ENCODE measurements around the gene CPEB3.

Gene CPEB3

GRCh38 chr10:92131275-92131820 lies 159.5 kb downstream of the CPEB3 start:
- H3K9me3 ChIP-seq (ENCODE audit: insufficient read depth, low read length, severe bottlenecking) = no peaks in the 10 kb centered on the region
- no peak overlapping the region for H3K4me2 ChIP-seq (ENCODE audit: insufficient read depth, low read length)
- H3K36me3 ChIP-seq (ENCODE audit: insufficient read depth, low read length) = no peaks in the 10 kb centered on the region
- no peaks in the 10 kb centered on the region for H3K27me3 ChIP-seq (ENCODE audit: insufficient read depth, low read length, poor library complexity)
- H3K4me3 ChIP-seq (ENCODE audit: low read depth in 1 of 2, low read length in 2 of 2) = no peak overlapping the region
- H3K4me1 ChIP-seq (ENCODE audit: insufficient read depth, low read length) = no peaks in the 10 kb centered on the region
- no peaks in the 10 kb centered on the region for H4K20me1 ChIP-seq (ENCODE audit: insufficient read depth, low read length)
- no peak overlapping the region for H3K9ac ChIP-seq (ENCODE audit: low read depth, low read length)
- no peak for DNase-seq
- no peak overlapping the region for H2AFZ ChIP-seq (ENCODE audit: low read depth, low read length)
- no peak for ATAC-seq (ENCODE audit: insufficient read depth, low read depth)
- no peak overlapping the region for H3K27ac ChIP-seq (ENCODE audit: low read length)
- H3K79me2 ChIP-seq (ENCODE audit: insufficient read depth, low read length) = no peaks in the 10 kb centered on the region
- TF ChIP-seq EZH2 (IDR thresholded peaks at IDR 0.05; ENCODE audit: borderline replicate concordance, low read depth, low read length, severe bottlenecking) (no peak), CTCF (IDR thresholded peaks at IDR 0.05; ENCODE audit: borderline replicate concordance, extremely low read depth, low read length, poor library complexity, severe bottlenecking) (no peak)

GRCh38 chr10:92130622-92131274 lies 160.1 kb downstream of the CPEB3 start:
- TF ChIP-seq EZH2 (IDR thresholded peaks at IDR 0.05; ENCODE audit: borderline replicate concordance, low read depth, low read length, severe bottlenecking) = no peak
- no peaks in the 10 kb centered on the region for H3K79me2 ChIP-seq (ENCODE audit: insufficient read depth, low read length)

GRCh38 chr10:92126100-92126650 lies 164.7 kb downstream of the CPEB3 start:
- no peak for ATAC-seq (ENCODE audit: insufficient read depth, low read depth)
- H3K27me3 ChIP-seq (ENCODE audit: insufficient read depth, low read length, poor library complexity) = no peaks in the 10 kb centered on the region
- no peaks in the 10 kb centered on the region for H3K9me3 ChIP-seq (ENCODE audit: insufficient read depth, low read length, severe bottlenecking)
- no peak overlapping the region for H3K27ac ChIP-seq (ENCODE audit: low read length)
- H3K4me2 ChIP-seq (ENCODE audit: insufficient read depth, low read length) = no peak overlapping the region
- H2AFZ ChIP-seq (ENCODE audit: low read depth, low read length) = no peak overlapping the region
- no peaks in the 10 kb centered on the region for H4K20me1 ChIP-seq (ENCODE audit: insufficient read depth, low read length)
- no peak for TF ChIP-seq EZH2 (IDR thresholded peaks at IDR 0.05; ENCODE audit: borderline replicate concordance, low read depth, low read length, severe bottlenecking)
- no peak for TF ChIP-seq CTCF (IDR thresholded peaks at IDR 0.05; ENCODE audit: borderline replicate concordance, extremely low read depth, low read length, poor library complexity, severe bottlenecking)
- no peak overlapping the region for H3K4me3 ChIP-seq (ENCODE audit: low read depth in 1 of 2, low read length in 2 of 2)
- no peak for DNase-seq
- H3K9ac ChIP-seq (ENCODE audit: low read depth, low read length) = no peak overlapping the region
- no peaks in the 10 kb centered on the region for H3K4me1 ChIP-seq (ENCODE audit: insufficient read depth, low read length)
- H3K36me3 ChIP-seq (ENCODE audit: insufficient read depth, low read length) = no peaks in the 10 kb centered on the region
- no peaks in the 10 kb centered on the region for H3K79me2 ChIP-seq (ENCODE audit: insufficient read depth, low read length)

More at GRCh38 chr10:92130622-92131274, 160.1 kb downstream of the CPEB3 start:
- DNase-seq = no peak
- Histone ChIP-seq H3K9ac (ENCODE audit: low read depth, low read length) (no peak overlapping the region), H2AFZ (ENCODE audit: low read depth, low read length) (no peak overlapping the region), H3K27ac (ENCODE audit: low read length) (no peak overlapping the region), H3K27me3 (ENCODE audit: insufficient read depth, low read length, poor library complexity) (no peaks in the 10 kb centered on the region), H3K36me3 (ENCODE audit: insufficient read depth, low read length) (no peaks in the 10 kb centered on the region), H3K4me1 (ENCODE audit: insufficient read depth, low read length) (no peaks in the 10 kb centered on the region), H3K4me2 (ENCODE audit: insufficient read depth, low read length) (no peak overlapping the region), H4K20me1 (ENCODE audit: insufficient read depth, low read length) (no peaks in the 10 kb centered on the region), H3K9me3 (ENCODE audit: insufficient read depth, low read length, severe bottlenecking) (no peaks in the 10 kb centered on the region), H3K4me3 (ENCODE audit: low read depth in 1 of 2, low read length in 2 of 2) (no peak overlapping the region)
- ATAC-seq (ENCODE audit: insufficient read depth, low read depth) = no peak

- Histone ChIP-seq H3K4me2 (ENCODE audit: insufficient read depth, low read length) (no peak overlapping the region), H3K9ac (ENCODE audit: low read depth, low read length) (no peak overlapping the region), H3K4me1 (ENCODE audit: insufficient read depth, low read length) (no peaks in the 10 kb centered on the region), H3K4me3 (ENCODE audit: low read depth in 1 of 2, low read length in 2 of 2) (no peak overlapping the region), H2AFZ (ENCODE audit: low read depth, low read length) (no peak overlapping the region), H3K9me3 (ENCODE audit: insufficient read depth, low read length, severe bottlenecking) (no peaks in the 10 kb centered on the region), H3K36me3 (ENCODE audit: insufficient read depth, low read length) (no peaks in the 10 kb centered on the region), H3K27ac (ENCODE audit: low read length) (no peak overlapping the region), H4K20me1 (ENCODE audit: insufficient read depth, low read length) (no peaks in the 10 kb centered on the region), H3K27me3 (ENCODE audit: insufficient read depth, low read length, poor library complexity) (no peaks in the 10 kb centered on the region), H3K79me2 (ENCODE audit: insufficient read depth, low read length) (no peaks in the 10 kb centered on the region)
- no peak for ATAC-seq (ENCODE audit: insufficient read depth, low read depth)
- no peak for DNase-seq
- TF ChIP-seq CTCF (IDR thresholded peaks at IDR 0.05; ENCODE audit: borderline replicate concordance, extremely low read depth, low read length, poor library complexity, severe bottlenecking) = no peak
- no peak for TF ChIP-seq EZH2 (IDR thresholded peaks at IDR 0.05; ENCODE audit: borderline replicate concordance, low read depth, low read length, severe bottlenecking)
Measured at GRCh38 chr10:92125144-92125543, 165.7 kb downstream of the CPEB3 start.
